Neural crest cell (in vitro differentiated cells): ENCODE data around the gene MRPL16. TPM values are rescaled to one million over a fixed set of nuclear protein-coding genes. Genes with fewer than 3 reads are reported as not detected.

Experiments used
- DNase-seq: peaks from one replicate; pipeline ENCODE4 v3.0.0; 2021; ENCODE audit warnings: low read depth, mixed read lengths, low spot score
- H3K27ac Mint-ChIP-seq: one replicate; pipeline ENCODE4 v1.8.0; 2021; ENCODE audit warnings: mild to moderate bottlenecking, mixed read lengths; ENCODE audit not compliant: unreplicated experiment
- H3K27me3 Mint-ChIP-seq: 2 replicates; pipeline ENCODE4 v1.8.0; 2021; ENCODE audit warnings: low read depth, mild to moderate bottlenecking, mixed read lengths
- H3K36me3 Mint-ChIP-seq: 2 replicates; pipeline ENCODE4 v1.8.0; 2021; ENCODE audit warnings: low read depth, mild to moderate bottlenecking, mixed read lengths
- H3K4me1 Mint-ChIP-seq: 2 replicates; pipeline ENCODE4 v1.8.0; 2021; ENCODE audit warnings: mixed read lengths
- H3K4me3 Mint-ChIP-seq: one replicate; pipeline ENCODE4 v1.8.0; 2021; ENCODE audit warnings: mild to moderate bottlenecking, mixed read lengths
- H3K9me3 Mint-ChIP-seq: 2 replicates; pipeline ENCODE4 v1.8.0; 2021; ENCODE audit warnings: mixed read lengths
- CTCF ChIP-seq: fragments of 200-600 bp; sonication (generic); conservative IDR thresholded peaks from 2 replicates; pipeline ENCODE4 v1.5.0; 2021; ENCODE audit warnings: antibody characterized with exemption, mild to moderate bottlenecking
- total RNA-seq: library from RNA; stranded (reverse); gene quantifications from 2 replicates; pipeline ENCODE4 v1.2.1, GENCODE V29; 2021

The MRPL16 gene
- total RNA-seq, 1 donor from 2014 or later, result 44.4 TPM

DNA sequence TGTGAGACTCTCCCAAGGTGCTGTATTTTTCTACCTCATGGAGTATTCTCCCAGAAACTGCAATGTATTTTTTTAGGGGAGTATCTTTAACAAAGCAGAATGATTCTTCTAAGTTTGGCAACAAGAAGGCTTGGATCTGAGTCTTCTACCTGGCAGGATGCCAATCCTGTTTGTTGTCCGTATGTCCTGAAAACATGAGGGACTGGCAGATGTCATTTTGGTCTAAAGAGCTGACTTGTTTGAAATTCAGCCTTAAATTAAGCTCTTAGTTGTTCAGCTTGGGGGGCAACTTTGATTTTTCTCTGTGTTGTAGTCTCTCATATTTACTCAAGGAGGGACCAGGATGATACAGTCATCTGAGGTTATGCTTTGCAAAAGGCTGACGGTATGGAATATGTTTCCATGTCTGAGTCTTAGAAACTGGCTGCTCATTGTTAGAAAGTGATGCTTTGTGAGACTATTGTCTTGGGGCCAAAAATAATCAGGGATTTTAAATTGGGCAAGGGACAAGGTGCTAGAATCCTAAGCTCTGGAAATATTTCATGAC lies 9.3 kb downstream of the MRPL16 start:
- no peaks in the 10 kb centered on the region for H3K9me3 Mint-ChIP-seq
- no peak overlapping the region for H3K4me3 Mint-ChIP-seq
- no peaks in the 10 kb centered on the region for H3K4me1 Mint-ChIP-seq
- H3K27ac Mint-ChIP-seq, result no peak overlapping the region
- no peaks in the 10 kb centered on the region for H3K27me3 Mint-ChIP-seq
- DNase-seq, result no peak
- H3K36me3 Mint-ChIP-seq, result no peaks in the 10 kb centered on the region
- TF ChIP-seq CTCF, result no peak

DNA sequence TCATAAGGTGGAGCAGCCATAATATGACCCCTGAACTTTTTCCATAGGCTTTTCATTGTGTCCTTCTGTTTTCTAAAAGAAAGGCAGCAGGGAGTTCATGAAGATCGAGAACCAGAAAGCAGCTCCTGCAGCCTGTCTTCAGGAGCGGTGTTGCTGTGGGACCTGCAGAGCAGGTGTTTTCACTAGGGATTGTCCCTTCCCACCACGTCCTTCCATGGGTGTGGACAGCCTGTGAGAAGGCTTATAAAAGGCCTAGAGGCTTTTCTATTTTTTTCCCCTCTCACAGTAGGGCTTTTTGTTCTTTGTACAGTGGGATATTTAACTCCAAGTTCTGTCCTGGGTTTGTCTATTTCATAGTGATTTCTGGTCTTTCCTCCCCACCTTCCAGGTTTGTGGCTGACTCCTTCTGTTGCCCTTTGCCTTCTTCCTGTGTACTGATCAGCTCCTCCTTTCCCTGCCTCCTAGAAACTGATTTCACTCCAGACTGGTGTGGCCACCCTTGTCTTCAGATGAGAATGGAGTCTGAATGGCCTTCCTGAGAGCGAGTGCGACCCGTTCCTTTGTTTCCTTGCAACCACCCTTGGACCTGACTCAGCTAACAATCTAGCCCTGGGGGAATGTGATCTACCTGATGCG lies 10.1 kb downstream of the MRPL16 start:
- Mint-ChIP-seq H3K36me3 (no peaks in the 10 kb centered on the region), H3K4me1 (no peaks in the 10 kb centered on the region), H3K27me3 (no peaks in the 10 kb centered on the region), H3K27ac (peak overlapping the region; percentile 78), H3K9me3 (no peaks in the 10 kb centered on the region), H3K4me3 (no peak overlapping the region)
- no peak for TF ChIP-seq CTCF
- DNase-seq, result no peak

DNA sequence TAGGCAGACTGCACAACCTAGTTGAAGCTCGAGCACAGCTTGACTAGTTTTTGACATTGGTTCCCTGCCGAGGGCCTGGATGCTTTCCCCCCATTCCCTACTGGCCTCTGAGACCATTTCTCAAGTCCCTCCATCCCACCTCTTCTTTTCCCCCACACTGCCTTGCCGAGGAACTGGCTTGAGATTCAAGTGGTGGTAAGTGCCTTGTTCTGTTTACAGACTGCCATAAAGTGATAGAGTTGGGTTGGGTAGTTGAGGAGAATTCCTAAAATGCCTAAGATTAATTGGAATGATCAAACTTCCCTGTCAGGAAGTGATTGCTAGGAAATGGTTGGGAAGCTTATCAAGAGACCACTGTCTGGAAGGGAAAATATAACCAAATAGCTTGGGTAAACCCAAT lies 16.2 kb downstream of the MRPL16 start:
- Mint-ChIP-seq H3K4me3 (no peak overlapping the region), H3K4me1 (no peaks in the 10 kb centered on the region), H3K36me3 (no peaks in the 10 kb centered on the region), H3K9me3 (no peaks in the 10 kb centered on the region), H3K27ac (no peak overlapping the region), H3K27me3 (no peaks in the 10 kb centered on the region)
- no peak for TF ChIP-seq CTCF
- DNase-seq, result no peak

- H3K27me3 Mint-ChIP-seq, result no peaks in the 10 kb centered on the region
- no peaks in the 10 kb centered on the region for H3K4me1 Mint-ChIP-seq
- H3K9me3 Mint-ChIP-seq, result no peaks in the 10 kb centered on the region
- TF ChIP-seq CTCF, result no peak
- H3K4me3 Mint-ChIP-seq, result no peak overlapping the region
- peak overlapping the region; percentile 53 for H3K27ac Mint-ChIP-seq
- no peaks in the 10 kb centered on the region for H3K36me3 Mint-ChIP-seq
- no peak for DNase-seq
Measured at GRCh38 chr11:59792507-59792906, 18.1 kb downstream of the MRPL16 start.

DNA sequence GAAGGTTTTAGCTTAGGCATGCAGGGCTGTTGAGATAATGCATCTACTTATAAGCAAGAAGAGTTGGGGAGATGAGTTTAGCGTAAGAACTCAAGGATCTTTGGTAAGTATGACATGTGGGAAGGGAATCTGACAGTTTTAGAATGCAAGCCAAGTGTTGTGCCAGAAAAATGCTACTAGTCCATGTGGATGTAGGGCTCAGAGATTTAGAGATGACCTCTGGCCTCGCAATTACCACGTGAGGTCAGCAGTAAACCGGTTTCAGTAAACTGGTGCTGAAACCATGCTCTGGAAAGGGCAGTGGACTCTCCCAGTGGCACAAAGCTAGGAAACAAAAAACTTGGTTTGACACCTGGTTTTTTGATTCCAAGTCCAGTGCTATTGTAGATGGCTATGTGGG lies 18.9 kb downstream of the MRPL16 start:
- Mint-ChIP-seq H3K4me1 (no peaks in the 10 kb centered on the region), H3K9me3 (no peaks in the 10 kb centered on the region), H3K4me3 (no peak overlapping the region), H3K36me3 (no peaks in the 10 kb centered on the region), H3K27ac (no peak overlapping the region), H3K27me3 (no peaks in the 10 kb centered on the region)
- no peak for DNase-seq
- TF ChIP-seq CTCF, result no peak
